GM12874 (cell line): ENCODE results near the gene F7.

Source experiments
- CTCF ChIP-seq: IDR thresholded peaks from 2 replicates; pipeline ENCODE4 v1.5.1; 2011; ENCODE audit warnings: low read depth, mild to moderate bottlenecking, control low read depth, low read length, moderate library complexity; ENCODE audit not compliant: insufficient read depth

The F7 gene

GRCh38 chr13:113139577-113139976, 34.0 kb downstream of the F7 start:
- TF ChIP-seq CTCF: no peak

- TF ChIP-seq CTCF: no peak
These were observed 35.3 kb downstream of the F7 start for GRCh38 chr13:113140677-113141600.

GRCh38 chr13:113141601-113141970, 36.0 kb downstream of the F7 start:
- no peak for TF ChIP-seq CTCF

GRCh38 chr13:113142876-113143275, 37.3 kb downstream of the F7 start:
- no peak for TF ChIP-seq CTCF

- TF ChIP-seq CTCF: no peak
These were observed 38.1 kb downstream of the F7 start for GRCh38 chr13:113143466-113144254.

GRCh38 chr13:113144255-113144629, 38.7 kb downstream of the F7 start:
- TF ChIP-seq CTCF: no peak

GRCh38 chr13:113145496-113145895, 39.9 kb downstream of the F7 start:
- TF ChIP-seq CTCF: no peak
